ENCODE results near the gene PCTP. TPM values are rescaled to one million over a fixed set of nuclear protein-coding genes. Genes with fewer than 3 reads are reported as not detected.

Gene PCTP
- total RNA-seq, 4 donors from 2014 or later, result 11.2 to 17.4 (median 11.8) TPM

GRCh38 chr17:55731586-55732250 is 19.1 kb upstream of the PCTP start:
- no peak for DNase-seq (ENCODE audit: extremely low spot score)
- intact Hi-C loops (cut with DNase I), result no loop called here
- no peak for TF ChIP-seq POLR2A (IDR thresholded peaks at IDR 0.05; ENCODE audit: low read depth)
- no peak for TF ChIP-seq EP300 (IDR thresholded peaks at IDR 0.05)
- no peak for TF ChIP-seq CTCF (IDR thresholded peaks at IDR 0.05)
- peak; percentile 54 to 62 for TF ChIP-seq POLR2AphosphoS5 (IDR thresholded peaks at IDR 0.05)
- peaks cover 25 to 76% (median 70%) of the 10 kb centered on the region in 4 donors for H3K4me1 ChIP-seq
- WGBS, result 41% methylated on average over 10 of the region's 10 CpGs
- peak overlapping the region; percentile 72 to 80 (median 80) for H3K27ac ChIP-seq (replicated peaks in 1 of 4)
- H3K4me3 ChIP-seq, result peak overlapping the region; percentile 29 to 38 (median 32)
- no peaks in the 10 kb centered on the region for H3K9me3 ChIP-seq
- H3K27me3 ChIP-seq, result no peaks in the 10 kb centered on the region
- H3K36me3 ChIP-seq, result no peaks in the 10 kb centered on the region

GRCh38 chr17:55734128-55734781 is 16.6 kb upstream of the PCTP start:
- intact Hi-C loops (cut with DNase I), result no loop called here
- no peaks in the 10 kb centered on the region for H3K9me3 ChIP-seq
- peak overlapping the region in 2 of 4 donors; percentile 79 to 80 for H3K27ac ChIP-seq (replicated peaks in 1 of 4)
- H3K4me1 ChIP-seq, result peaks cover 25 to 53% (median 46%) of the 10 kb centered on the region in 4 donors
- 65% methylated on average over 4 of the region's 4 CpGs for WGBS
- DNase-seq (ENCODE audit: extremely low spot score), result no peak
- H3K4me3 ChIP-seq, result no peak overlapping the region
- H3K27me3 ChIP-seq, result no peaks in the 10 kb centered on the region
- no peaks in the 10 kb centered on the region for H3K36me3 ChIP-seq
- no peak for TF ChIP-seq EP300 (IDR thresholded peaks at IDR 0.05)
- TF ChIP-seq POLR2AphosphoS5 (IDR thresholded peaks at IDR 0.05), result no peak
- no peak for TF ChIP-seq POLR2A (IDR thresholded peaks at IDR 0.05; ENCODE audit: low read depth)
- TF ChIP-seq CTCF (IDR thresholded peaks at IDR 0.05), result no peak

GRCh38 chr17:55735731-55736405 is 15.0 kb upstream of the PCTP start:
- H3K9me3 ChIP-seq, result no peaks in the 10 kb centered on the region
- no peak for DNase-seq (ENCODE audit: extremely low spot score)
- H3K4me3 ChIP-seq, result no peak overlapping the region
- H3K4me1 ChIP-seq, result peaks cover 21 to 41% (median 33%) of the 10 kb centered on the region in 4 donors
- no peaks in the 10 kb centered on the region for H3K27me3 ChIP-seq
- no peaks in the 10 kb centered on the region for H3K36me3 ChIP-seq
- H3K27ac ChIP-seq (replicated peaks in 1 of 4), result no peak overlapping the region
- intact Hi-C loops (cut with DNase I), result no loop called here
- TF ChIP-seq POLR2A (IDR thresholded peaks at IDR 0.05; ENCODE audit: low read depth) (no peak), POLR2AphosphoS5 (IDR thresholded peaks at IDR 0.05) (no peak), EP300 (IDR thresholded peaks at IDR 0.05) (no peak), CTCF (IDR thresholded peaks at IDR 0.05) (peak; percentile 54 to 75 (median 63))
- 36% methylated on average over 5 of the region's 5 CpGs for WGBS

- DNase-seq (ENCODE audit: extremely low spot score), result no peak
- WGBS, result 87% methylated on average over 3 of the region's 4 CpGs
- Histone ChIP-seq H3K27me3 (no peaks in the 10 kb centered on the region), H3K4me3 (no peak overlapping the region), H3K9me3 (no peaks in the 10 kb centered on the region), H3K4me1 (peaks cover 3 to 20% (median 12%) of the 10 kb centered on the region in 4 donors), H3K27ac (replicated peaks in 1 of 4) (no peak overlapping the region), H3K36me3 (no peaks in the 10 kb centered on the region)
- no peak for TF ChIP-seq POLR2AphosphoS5 (IDR thresholded peaks at IDR 0.05)
- no peak for TF ChIP-seq EP300 (IDR thresholded peaks at IDR 0.05)
- no peak for TF ChIP-seq POLR2A (IDR thresholded peaks at IDR 0.05; ENCODE audit: low read depth)
- TF ChIP-seq CTCF (IDR thresholded peaks at IDR 0.05), result no peak
- intact Hi-C loops (cut with DNase I), result no loop called here
These were observed 12.8 kb upstream of the PCTP start for GRCh38 chr17:55737976-55738501.
